HG02610 (cell line): ENCODE results near the gene TNNI3.
"Not testable (repeated sequence)": the region's sequence is repeated elsewhere in the genome, so short reads cannot be mapped to it uniquely, and the experiment has no call there.

Experiments used
- ATAC-seq: cut with Tn5 transposase; IDR thresholded peaks from one replicate; pipeline ENCODE4 v1.9.1; 2021; ENCODE audit warnings: mild to moderate bottlenecking, moderate library complexity; ENCODE audit not compliant: unreplicated experiment

TNNI3 gene

GRCh38 chr19:55157064-55157908, at the start of gene TNNI3:
TNNI3 (minus strand) TSS chr19:55157732; CDS start chr19:55157589, 143 bp downstream.
- no peak for ATAC-seq

GRCh38 chr19:55206664-55207500, 49.4 kb upstream of the TNNI3 start:
- ATAC-seq = no peak

- not testable (repeated sequence) for ATAC-seq
Observed at GRCh38 chr19:55202199-55202598, 44.7 kb upstream of the TNNI3 start.

GRCh38 chr19:55199620-55200204, 42.2 kb upstream of the TNNI3 start:
- ATAC-seq = no peak

GRCh38 chr19:55198651-55199050, 41.1 kb upstream of the TNNI3 start:
- ATAC-seq = no peak

- no peak for ATAC-seq
Observed at GRCh38 chr19:55197528-55197927, 40.0 kb upstream of the TNNI3 start.

- no peak for ATAC-seq
Observed at GRCh38 chr19:55196803-55197202, 39.3 kb upstream of the TNNI3 start.

GRCh38 chr19:55193481-55193880, 35.9 kb upstream of the TNNI3 start:
- ATAC-seq = no peak

GRCh38 chr19:55189403-55189835, 31.9 kb upstream of the TNNI3 start:
- no peak for ATAC-seq

- no peak for ATAC-seq
Observed at GRCh38 chr19:55188625-55189024, 31.1 kb upstream of the TNNI3 start.

- ATAC-seq = no peak
Observed at GRCh38 chr19:55186080-55186479, 28.5 kb upstream of the TNNI3 start.

- ATAC-seq = no peak
Observed at GRCh38 chr19:55181740-55182139, 24.2 kb upstream of the TNNI3 start.

GRCh38 chr19:55179606-55180484, 22.3 kb upstream of the TNNI3 start, which contains the start of gene SYT5:
SYT5 (minus strand) TSS chr19:55180289; CDS start chr19:55179041, 1,248 bp downstream.
- ATAC-seq = no peak

GRCh38 chr19:55178781-55179599, 21.5 kb upstream of the TNNI3 start:
- ATAC-seq = peak; percentile 80

- ATAC-seq = no peak
Observed at GRCh38 chr19:55176076-55176475, 18.5 kb upstream of the TNNI3 start.

- ATAC-seq = no peak
Observed at GRCh38 chr19:55175117-55175867, 17.8 kb upstream of the TNNI3 start.

- no peak for ATAC-seq
Observed at GRCh38 chr19:55174425-55175116, 17.0 kb upstream of the TNNI3 start.

- no peak for ATAC-seq
Observed at GRCh38 chr19:55173714-55174409, 16.3 kb upstream of the TNNI3 start.
